ENCODE data around the gene ISM2.

The ISM2 gene

GRCh38 chr14:77459072-77459723, 39.4 kb downstream of the ISM2 start:
- peak; percentile 68 for DNase-seq

- peak; percentile 26 for DNase-seq
Observed at GRCh38 chr14:77458249-77458950, 40.2 kb downstream of the ISM2 start.

DNA sequence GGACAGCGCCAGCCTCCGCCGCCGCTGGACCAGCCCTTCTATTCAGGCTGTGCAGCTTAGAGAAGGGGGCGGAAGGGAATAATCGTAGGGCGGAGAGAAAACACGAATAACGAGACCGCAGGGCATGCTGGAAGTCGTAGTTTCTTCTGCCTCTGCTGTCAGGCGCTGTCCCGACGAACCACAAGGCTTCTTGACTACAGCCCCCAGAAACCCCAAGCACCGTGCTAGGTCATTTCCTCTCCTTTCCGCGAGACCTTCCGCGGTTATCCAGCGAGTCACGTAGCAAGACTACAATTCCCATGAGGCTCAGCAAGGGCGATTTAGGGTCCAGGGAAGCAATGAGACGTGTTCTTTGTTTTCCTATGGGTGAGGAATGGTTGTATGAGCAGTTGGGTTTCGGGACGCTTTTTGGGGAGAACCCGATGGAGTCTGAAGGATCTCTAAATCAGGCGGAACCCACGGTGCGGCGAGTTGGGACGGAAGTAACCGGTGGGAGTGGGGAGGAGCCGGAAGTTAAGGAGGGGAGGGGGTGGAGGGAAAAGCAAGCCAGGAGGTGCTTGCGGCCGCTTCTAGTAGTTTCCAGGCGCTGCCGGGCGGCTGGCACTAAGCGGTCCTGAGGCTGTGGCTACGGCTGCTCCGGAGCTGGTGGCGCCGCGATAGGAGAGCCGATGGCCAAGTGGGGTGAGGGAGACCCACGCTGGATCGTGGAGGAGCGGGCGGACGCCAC, 40.9 kb downstream of the ISM2 start, which contains the start of the genes AHSA1 and VIPAS39:
Gene AHSA1 (plus strand): TSS at position 572 of the 727 bp plus-strand sequence. CDS start 97 bp downstream, at position 669.
Gene VIPAS39 (minus strand): TSS at position 80 of the 727 bp plus-strand sequence. CDS start 3,499 bp downstream, outside the sequence.
- peak; percentile 99 for DNase-seq

- DNase-seq, result no peak
Observed at GRCh38 chr14:77457115-77457521, 41.5 kb downstream of the ISM2 start.

DNA sequence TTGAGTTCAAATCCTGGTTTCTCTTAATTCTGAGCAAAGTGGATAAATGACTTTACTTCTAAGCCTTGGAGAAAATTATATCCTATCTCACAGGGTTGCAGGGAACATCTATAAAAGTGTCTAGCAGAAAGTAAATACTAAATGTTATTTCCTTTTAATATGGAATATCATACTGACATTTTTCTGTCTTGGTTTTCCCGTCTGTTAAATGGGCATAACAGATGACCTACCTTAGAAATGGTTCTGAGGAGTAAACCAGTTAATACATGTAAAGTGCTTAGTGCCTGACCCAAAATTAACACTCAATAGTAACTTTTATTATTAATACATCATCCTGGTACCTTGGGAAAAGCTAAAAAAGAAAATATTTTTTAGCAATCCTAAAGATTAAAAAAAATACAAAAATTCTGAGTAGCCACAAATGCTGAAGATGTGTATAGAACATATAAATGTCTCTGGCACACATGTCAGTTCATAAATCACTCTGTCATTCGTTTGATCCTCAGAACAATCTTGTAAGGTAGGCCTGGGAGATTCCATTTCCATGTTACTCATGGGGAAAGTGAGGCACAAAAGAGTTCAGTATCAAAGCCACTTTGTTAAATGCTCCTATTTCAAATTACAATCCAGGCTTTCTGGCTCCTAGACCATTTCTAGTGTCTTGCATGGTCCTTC, 42.5 kb downstream of the ISM2 start:
- no peak for DNase-seq

DNA sequence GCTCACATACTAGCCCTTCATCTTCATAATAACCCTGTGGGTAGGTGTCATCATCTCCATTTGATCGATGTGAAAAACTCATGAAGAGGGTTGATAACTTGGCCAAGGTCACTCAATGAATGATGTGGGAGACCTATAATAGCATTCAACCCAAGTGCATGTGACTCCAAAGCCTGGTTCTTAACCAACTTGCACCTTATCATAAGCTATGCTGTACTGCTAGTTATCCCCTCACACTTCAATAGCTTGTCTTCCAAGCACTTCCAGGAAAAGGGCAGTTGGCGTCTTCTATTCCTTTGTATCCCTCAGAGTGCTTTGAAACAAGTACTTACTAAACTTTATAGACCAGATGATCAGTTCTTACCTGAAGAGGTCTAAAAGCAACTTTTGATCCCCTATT, 56.4 kb downstream of the ISM2 start:
- DNase-seq, result no peak

DNA sequence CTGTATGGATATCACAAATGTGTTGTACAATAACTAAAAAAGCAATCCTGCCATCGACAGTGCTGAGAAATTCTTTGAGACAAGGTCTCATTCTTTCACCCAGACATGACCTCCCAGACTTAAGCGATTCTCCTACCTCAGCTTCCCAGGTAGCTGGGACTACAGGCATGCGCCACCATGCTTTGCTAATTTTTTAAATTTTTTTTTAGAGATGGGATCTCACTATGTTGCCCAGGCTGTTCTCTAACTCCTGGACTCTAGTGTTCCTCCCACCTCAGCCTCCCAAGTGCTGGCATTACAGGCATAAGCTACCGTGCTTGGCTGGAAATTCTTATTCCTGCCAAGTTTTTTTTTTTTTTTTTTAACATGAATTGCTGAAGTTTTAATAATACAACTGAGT, 58.8 kb downstream of the ISM2 start:
- no peak for DNase-seq

DNA sequence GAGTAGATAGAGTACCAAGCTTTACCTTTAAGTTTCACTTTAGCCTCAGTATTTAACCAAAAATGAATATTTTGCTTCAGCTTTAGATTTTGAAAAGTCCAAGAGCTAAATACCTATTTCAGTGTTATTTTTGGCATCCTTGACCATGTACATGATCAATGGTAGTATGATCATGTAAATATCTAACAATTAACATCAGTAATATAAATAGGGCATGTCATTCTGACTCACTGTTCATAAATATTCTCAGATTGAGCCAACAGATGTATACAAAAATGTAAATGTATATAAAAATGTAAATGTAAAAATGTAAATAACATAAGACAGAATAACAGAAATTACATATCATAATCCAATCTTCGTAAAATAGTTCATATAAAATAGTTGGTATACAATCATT, 60.0 kb downstream of the ISM2 start:
- no peak for DNase-seq

DNA sequence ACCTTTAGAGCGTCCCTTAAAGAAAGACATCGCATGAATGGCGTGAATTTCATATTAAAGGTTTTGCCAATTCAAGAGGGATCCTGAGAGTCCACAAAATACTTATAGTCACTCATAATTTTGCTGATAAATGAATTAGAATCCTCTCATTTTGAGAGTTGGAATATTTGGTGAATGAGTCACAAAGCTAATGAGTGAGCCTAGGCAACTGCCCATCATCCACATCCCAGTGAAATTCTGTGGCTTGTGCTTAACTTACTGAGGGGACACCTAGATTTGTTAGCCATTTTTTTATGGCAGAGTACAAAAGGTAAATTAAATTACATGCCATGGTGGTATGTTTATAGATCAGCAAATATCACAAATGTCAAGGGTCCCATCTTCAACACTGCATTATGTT, 62.6 kb downstream of the ISM2 start:
- DNase-seq, result peak; percentile 41

- DNase-seq, result no peak
Observed at GRCh38 chr14:77426396-77426795, 72.2 kb downstream of the ISM2 start.

- no peak for DNase-seq
Observed at GRCh38 chr14:77424862-77425261, 73.8 kb downstream of the ISM2 start.

Data from fibroblast of skin of right biceps (primary cell).